HFF-Myc (cell line): ENCODE results near the gene CERS3.

Source experiments
- DNase-seq: peaks from one replicate; pipeline ENCODE4 v3.0.0-alpha.2; 2011; ENCODE audit warnings: low read depth; ENCODE audit errors: extremely low read depth
- H3K4me3 ChIP-seq: replicated peaks from 2 replicates; pipeline ENCODE4 v1.5.1; 2011; ENCODE audit warnings: low read depth, mild to moderate bottlenecking, control low read depth, low read length
- CTCF ChIP-seq: IDR thresholded peaks from 2 replicates; pipeline ENCODE4 v1.5.1; 2012; ENCODE audit warnings: mild to moderate bottlenecking, low read depth, low read length, control low read depth; ENCODE audit errors: missing control alignments

CERS3 gene

GRCh38 chr15:100521907-100522306 is 6.8 kb downstream of the CERS3 start:
- no peak for DNase-seq
- H3K4me3 ChIP-seq, result no peak overlapping the region
- TF ChIP-seq CTCF, result no peak

- TF ChIP-seq CTCF, result no peak
- no peak overlapping the region for H3K4me3 ChIP-seq
- DNase-seq, result no peak
Observed at GRCh38 chr15:100520132-100520921, 8.4 kb downstream of the CERS3 start.

GRCh38 chr15:100517846-100518245 is 10.9 kb downstream of the CERS3 start:
- TF ChIP-seq CTCF, result no peak
- H3K4me3 ChIP-seq, result no peak overlapping the region
- DNase-seq, result no peak

GRCh38 chr15:100516643-100517512 is 11.9 kb downstream of the CERS3 start:
- no peak overlapping the region for H3K4me3 ChIP-seq
- TF ChIP-seq CTCF, result no peak
- DNase-seq, result no peak

GRCh38 chr15:100515758-100516157 is 13.0 kb downstream of the CERS3 start:
- no peak for DNase-seq

More at GRCh38 chr15:100515758-100516157, 13.0 kb downstream of the CERS3 start:
- no peak for TF ChIP-seq CTCF
- no peak overlapping the region for H3K4me3 ChIP-seq
